Central memory CD4-positive, alpha-beta T cell (primary cell): ENCODE measurements around the gene THAP7.

Experiments
- DNase-seq: peaks from one replicate; pipeline ENCODE4 v3.0.0; 2022

The THAP7 gene

GRCh38 chr22:20962491-20962945 lies 39.4 kb downstream of the THAP7 start:
- DNase-seq, result no peak

GRCh38 chr22:20960609-20961008 lies 41.3 kb downstream of the THAP7 start:
- no peak for DNase-seq

- DNase-seq, result no peak
Measured at GRCh38 chr22:20959578-20960461, 42.1 kb downstream of the THAP7 start.

GRCh38 chr22:20957683-20958431 lies 44.1 kb downstream of the THAP7 start:
- no peak for DNase-seq

GRCh38 chr22:20957102-20957682 lies 44.7 kb downstream of the THAP7 start:
- no peak for DNase-seq

GRCh38 chr22:20956258-20957101 lies 45.4 kb downstream of the THAP7 start:
- DNase-seq, result no peak

- no peak for DNase-seq
Measured at GRCh38 chr22:20955548-20955947, 46.4 kb downstream of the THAP7 start.

GRCh38 chr22:20953668-20954500 lies 48.0 kb downstream of the THAP7 start:
- no peak for DNase-seq

GRCh38 chr22:20953342-20953608 lies 48.6 kb downstream of the THAP7 start:
- no peak for DNase-seq

- DNase-seq, result no peak
Measured at GRCh38 chr22:20952544-20953341, 49.2 kb downstream of the THAP7 start.

- no peak for DNase-seq
Measured at GRCh38 chr22:20951932-20952380, 50.0 kb downstream of the THAP7 start.

GRCh38 chr22:20951151-20951931 lies 50.6 kb downstream of the THAP7 start:
- no peak for DNase-seq

GRCh38 chr22:20949698-20950183 lies 52.2 kb downstream of the THAP7 start:
- no peak for DNase-seq
